A549 (cell line): ENCODE data around the gene KIRREL2. TPM values are rescaled to one million over a fixed set of nuclear protein-coding genes. Genes with fewer than 3 reads are reported as not detected.

Experiments
- ATAC-seq, 2 experiments: fragments of 200-7000 bp in 1 of 2; fragments of >200 bp in 1 of 2; cut with Nextera tagmentation in 1 of 2; cut with Tn5 transposase in 1 of 2; 3 replicates each; pipeline versions ENCODE4 v1.8.0 to v1.9.1; 2018 to 2020; ENCODE audit warnings: mild to moderate bottlenecking in 1 of 2, moderate library complexity in 1 of 2
- CTCF ChIA-PET: fragments of 300-600 bp; sonication (Branson Sonifier 250); formaldehyde crosslinking; extraction: SDS; loops from one replicate; lab custom pipeline; 2021; ENCODE audit warnings: antibody characterized with exemption, inconsistent platforms; lab: Yijun Ruan, JAX
- POLR2A ChIA-PET: fragments of 350-600 bp; formaldehyde crosslinking; extraction: SDS; loops from one replicate; lab custom pipeline; 2021; ENCODE audit warnings: antibody characterized with exemption, inconsistent platforms; lab: Yijun Ruan, JAX
- DNase-seq, 2 experiments: peaks; one replicate each; pipeline versions ENCODE4 v3.0.0 to v3.0.0-alpha.2; 2011 to 2016; ENCODE audit warnings: low read depth in 1 of 2, low spot score in 1 of 2
- FAIRE-seq: peaks from 2 replicates; lab custom pipeline; 2011; peaks lifted over from hg19 to GRCh38; lab: Jason Lieb, UNC
- H3K27ac ChIP-seq, 2 experiments: fragments of >200 bp; sonication (Bioruptor Twin); formaldehyde crosslinking; 3 replicates each; pipeline ENCODE4 v1.5.1; 2016 to 2017
- H3K4me1 ChIP-seq: fragments of >200 bp; sonication (Bioruptor Twin); formaldehyde crosslinking; 3 replicates; pipeline ENCODE4 v1.6.1; 2016
- H3K4me2 ChIP-seq: fragments of >200 bp; sonication (Bioruptor Twin); formaldehyde crosslinking; 3 replicates; pipeline ENCODE4 v1.6.1; 2016
- H3K4me3 ChIP-seq: fragments of >200 bp; sonication (Bioruptor Twin); formaldehyde crosslinking; 3 replicates; pipeline ENCODE4 v1.5.1; 2016
- H3K9me3 ChIP-seq: fragments of >200 bp; sonication (Bioruptor Twin); formaldehyde crosslinking; 3 replicates; pipeline ENCODE4 v1.6.1; 2016
- CEBPB ChIP-seq, 2 experiments: fragments of >200 bp in 1 of 2; sonication (Bioruptor Twin) in 1 of 2; formaldehyde crosslinking in 1 of 2; IDR thresholded peaks; 2 replicates each; pipeline ENCODE4 v1.6.1; 2012 to 2016
- CTCF ChIP-seq: fragments of >200 bp; sonication (Bioruptor Twin); formaldehyde crosslinking; IDR thresholded peaks from 3 replicates; pipeline ENCODE4 v1.5.1; 2016
- ELK1 ChIP-seq: fragments of 150-350 bp; IDR thresholded peaks from 2 replicates; pipeline ENCODE4 v1.6.1; 2014; ENCODE audit warnings: low read depth, mild to moderate bottlenecking, low read length
- EP300 ChIP-seq, 2 experiments: fragments of >200 bp; sonication (Bioruptor Twin); formaldehyde crosslinking; IDR thresholded peaks; 2 replicates in 1 of 2; 3 replicates in 1 of 2; pipeline ENCODE4 v1.6.1; 2016 to 2017
- ESRRA ChIP-seq: fragments of 150-350 bp; IDR thresholded peaks from 2 replicates; pipeline ENCODE4 v1.6.1; 2014; ENCODE audit warnings: mild to moderate bottlenecking, low read length, borderline replicate concordance
- FOSL2 ChIP-seq, 2 experiments: fragments of 450-650 bp in 1 of 2; fragments of >200 bp in 1 of 2; sonication (Bioruptor Twin) in 1 of 2; formaldehyde crosslinking; IDR thresholded peaks; 2 replicates each; pipeline versions ENCODE4 v1.5.0 to v1.6.1; 2016 to 2020; ENCODE audit warnings: mild to moderate bottlenecking in 1 of 2, moderate library complexity in 1 of 2
- HDAC2 ChIP-seq: fragments of 200-600 bp; sonication (generic); IDR thresholded peaks from 2 replicates; pipeline ENCODE4 v1.6.1; 2016
- HES2 ChIP-seq: fragments of >200 bp; sonication (Bioruptor Twin); formaldehyde crosslinking; IDR thresholded peaks from 2 replicates; pipeline ENCODE4 v1.6.1; 2016
- HEYL ChIP-seq: fragments of 250-450 bp; sonication (Bioruptor Pico); IDR thresholded peaks from 2 replicates; pipeline ENCODE4 v1.8.0; 2021; ENCODE audit warnings: mild to moderate bottlenecking, moderate library complexity
- JUN ChIP-seq, 2 experiments: fragments of >200 bp; sonication (Bioruptor Twin); formaldehyde crosslinking; IDR thresholded peaks; 2 replicates in 1 of 2; 3 replicates in 1 of 2; pipeline ENCODE4 v1.6.1; 2016 to 2017
- NPAS2 ChIP-seq: fragments of 250-450 bp; sonication (Bioruptor Pico); IDR thresholded peaks from 2 replicates; pipeline ENCODE4 v1.8.0; 2022; ENCODE audit warnings: mild to moderate bottlenecking, moderate library complexity, borderline replicate concordance
- RAD21 ChIP-seq, 2 experiments: fragments of >200 bp in 1 of 2; sonication (Bioruptor Twin) in 1 of 2; formaldehyde crosslinking in 1 of 2; IDR thresholded peaks in 1 of 2; conservative IDR thresholded peaks in 1 of 2; 2 replicates in 1 of 2; 3 replicates in 1 of 2; pipeline ENCODE4 v1.6.1; 2012 to 2018; ENCODE audit warnings: inconsistent platforms in 1 of 2
- RFX5 ChIP-seq: fragments of 450-650 bp; IDR thresholded peaks from 2 replicates; pipeline ENCODE4 v1.7.1; 2014; ENCODE audit warnings: antibody characterized with exemption, mild to moderate bottlenecking, moderate library complexity
- TFCP2L1 ChIP-seq: fragments of 250-450 bp; sonication (Bioruptor Pico); IDR thresholded peaks from 2 replicates; pipeline ENCODE4 v1.5.0; 2021; ENCODE audit warnings: mild to moderate bottlenecking
- USF2 ChIP-seq: fragments of 450-650 bp; IDR thresholded peaks from 2 replicates; pipeline ENCODE4 v1.6.1; 2014; ENCODE audit warnings: antibody characterized with exemption
- ZFP36 ChIP-seq: fragments of 450-650 bp; IDR thresholded peaks from 2 replicates; pipeline ENCODE4 v1.6.1; 2014; ENCODE audit warnings: borderline replicate concordance; ENCODE audit not compliant: partially characterized antibody
- ZNF302 ChIP-seq: fragments of 250-450 bp; sonication (Bioruptor Pico); IDR thresholded peaks from 2 replicates; pipeline ENCODE4 v1.9.0; 2021; ENCODE audit warnings: inconsistent platforms, mild to moderate bottlenecking, moderate library complexity
- WGBS: methylation state at CpG from one replicate; pipeline ENCODE4 v1.1.6; 2017; ENCODE audit errors: missing lambda C conversion rate; 5-methylcytosine and 5-hydroxymethylcytosine counted together
- polyA minus RNA-seq: library from RNA; depleted of rRNA, polyadenylated mRNA; stranded (reverse); fragments of >200 nt; gene quantifications from 2 replicates; pipeline ENCODE4 v1.2.3, GENCODE V29; 2011; rRNA and poly(A)+ RNA removed
- polyA plus RNA-seq, 4 experiments: library from polyadenylated mRNA; depleted of rRNA in 3 of 4; stranded (reverse); fragments of >200 nt; fragmentation: RNase III in 1 of 4; extraction: RNeasy Plus Mini Kit Qiagen cat#74134 plus additional on column Dnase treatment in 1 of 4; gene quantifications; 2 replicates in 3 of 4; 3 replicates in 1 of 4; pipeline ENCODE4 v1.2.3, GENCODE V29; 2011 to 2017
- TF ChIP-seq, protein P1 (sequence below): IDR thresholded peaks from 2 replicates; pipeline ENCODE4 v1.6.1; 2012
- TF ChIP-seq, protein P2 (sequence below): fragments of 200-600 bp; sonication (generic); IDR thresholded peaks from 2 replicates; pipeline ENCODE4 v1.6.1; 2016; ENCODE audit warnings: antibody characterized with exemption, mild to moderate bottlenecking, moderate library complexity

KIRREL2 gene
- polyA plus RNA-seq (2011; rRNA removed) (0.26 and 0.34 TPM in 2 replicates), polyA plus RNA-seq (2017; fragmentation: RNase III; extraction: RNeasy Plus Mini Kit Qiagen cat#74134 plus additional on column Dnase treatment) (0.21 to 0.75 TPM (median 0.54 TPM) in 3 replicates), polyA minus RNA-seq (0.12 and 0.34 TPM in 2 replicates)
- polyA plus RNA-seq (2012; cell fraction: cytosol; rRNA removed), result 0.20 and 0.30 TPM in 2 replicates
- polyA plus RNA-seq (2012; cell fraction: nucleus; rRNA removed), result 0.76 and 0.80 TPM in 2 replicates

DNA sequence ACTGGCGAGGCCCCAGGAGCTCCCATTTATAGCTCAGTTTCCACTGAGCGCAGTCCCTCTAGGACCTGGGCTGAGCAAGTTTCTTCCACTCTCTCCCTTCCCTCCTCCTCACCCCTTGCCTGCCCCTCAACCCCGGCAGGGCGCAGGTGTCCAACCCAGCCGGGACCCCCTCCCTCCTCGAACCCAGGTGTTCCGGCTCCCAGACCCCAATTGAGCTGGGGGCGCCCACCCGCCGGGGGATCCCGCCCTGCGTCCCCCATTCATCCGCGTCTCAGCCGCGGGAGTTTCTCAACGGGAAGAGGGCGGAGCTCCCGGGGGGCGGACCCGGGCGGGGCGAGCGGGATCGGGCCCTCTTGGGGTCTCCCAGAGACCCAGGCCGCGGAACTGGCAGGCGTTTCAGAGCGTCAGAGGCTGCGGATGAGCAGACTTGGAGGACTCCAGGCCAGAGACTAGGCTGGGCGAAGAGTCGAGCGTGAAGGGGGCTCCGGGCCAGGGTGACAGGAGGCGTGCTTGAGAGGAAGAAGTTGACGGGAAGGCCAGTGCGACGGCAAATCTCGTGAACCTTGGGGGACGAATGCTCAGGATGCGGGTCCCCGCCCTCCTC is at the start of gene KIRREL2:
KIRREL2 (plus strand) TSS at position 366 of the 604 bp plus-strand sequence; CDS start at position 575, 209 bp downstream.
- 13% methylated on average over 36 of the region's 42 CpGs for WGBS
- TF ChIP-seq, protein P1, sequence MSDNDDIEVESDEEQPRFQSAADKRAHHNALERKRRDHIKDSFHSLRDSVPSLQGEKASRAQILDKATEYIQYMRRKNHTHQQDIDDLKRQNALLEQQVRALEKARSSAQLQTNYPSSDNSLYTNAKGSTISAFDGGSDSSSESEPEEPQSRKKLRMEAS, result peak; percentile 41; the same call in 1 of the 2 replicates
- TF ChIP-seq, protein P2, sequence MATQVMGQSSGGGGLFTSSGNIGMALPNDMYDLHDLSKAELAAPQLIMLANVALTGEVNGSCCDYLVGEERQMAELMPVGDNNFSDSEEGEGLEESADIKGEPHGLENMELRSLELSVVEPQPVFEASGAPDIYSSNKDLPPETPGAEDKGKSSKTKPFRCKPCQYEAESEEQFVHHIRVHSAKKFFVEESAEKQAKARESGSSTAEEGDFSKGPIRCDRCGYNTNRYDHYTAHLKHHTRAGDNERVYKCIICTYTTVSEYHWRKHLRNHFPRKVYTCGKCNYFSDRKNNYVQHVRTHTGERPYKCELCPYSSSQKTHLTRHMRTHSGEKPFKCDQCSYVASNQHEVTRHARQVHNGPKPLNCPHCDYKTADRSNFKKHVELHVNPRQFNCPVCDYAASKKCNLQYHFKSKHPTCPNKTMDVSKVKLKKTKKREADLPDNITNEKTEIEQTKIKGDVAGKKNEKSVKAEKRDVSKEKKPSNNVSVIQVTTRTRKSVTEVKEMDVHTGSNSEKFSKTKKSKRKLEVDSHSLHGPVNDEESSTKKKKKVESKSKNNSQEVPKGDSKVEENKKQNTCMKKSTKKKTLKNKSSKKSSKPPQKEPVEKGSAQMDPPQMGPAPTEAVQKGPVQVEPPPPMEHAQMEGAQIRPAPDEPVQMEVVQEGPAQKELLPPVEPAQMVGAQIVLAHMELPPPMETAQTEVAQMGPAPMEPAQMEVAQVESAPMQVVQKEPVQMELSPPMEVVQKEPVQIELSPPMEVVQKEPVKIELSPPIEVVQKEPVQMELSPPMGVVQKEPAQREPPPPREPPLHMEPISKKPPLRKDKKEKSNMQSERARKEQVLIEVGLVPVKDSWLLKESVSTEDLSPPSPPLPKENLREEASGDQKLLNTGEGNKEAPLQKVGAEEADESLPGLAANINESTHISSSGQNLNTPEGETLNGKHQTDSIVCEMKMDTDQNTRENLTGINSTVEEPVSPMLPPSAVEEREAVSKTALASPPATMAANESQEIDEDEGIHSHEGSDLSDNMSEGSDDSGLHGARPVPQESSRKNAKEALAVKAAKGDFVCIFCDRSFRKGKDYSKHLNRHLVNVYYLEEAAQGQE, result 0 out of 2 replicates have a peak, but pooled peaks have one; percentile 34
- no peak for TF ChIP-seq CEBPB (IDR thresholded peaks at IDR 0.05)
- no peak for TF ChIP-seq EP300 (IDR thresholded peaks at IDR 0.05)
- peak within 1 kb of the TSS; percentile 55 for H3K4me3 ChIP-seq
- FAIRE-seq (no peak), DNase-seq (peak in 1 of 2 experiments; percentile 80), ATAC-seq (peak; percentile 57 to 75)
- POLR2A ChIA-PET, result interaction anchor here (0.7 to 2.5 kb wide), 2 partner anchors 12 to 13 kb away, joined by 3 to 13 read pairs; no protein-coding TSS in a partner anchor
- no peaks in the 10 kb centered on the region for H3K9me3 ChIP-seq
- peak within 1 kb of the TSS; percentile 99 for H3K4me2 ChIP-seq
- peaks cover 11% of the 10 kb centered on the region; the same call in 2 of the 3 replicates for H3K4me1 ChIP-seq
- CTCF ChIA-PET, result interaction anchor here (0.9 to 5.1 kb wide), 7 partner anchors 8 to 121 kb away, joined by 3 to 23 read pairs (median 4); no protein-coding TSS in a partner anchor
- peak within 1 kb of the TSS; percentile 45 to 78; a peak in 5 of 6 replicates for H3K27ac ChIP-seq

DNA sequence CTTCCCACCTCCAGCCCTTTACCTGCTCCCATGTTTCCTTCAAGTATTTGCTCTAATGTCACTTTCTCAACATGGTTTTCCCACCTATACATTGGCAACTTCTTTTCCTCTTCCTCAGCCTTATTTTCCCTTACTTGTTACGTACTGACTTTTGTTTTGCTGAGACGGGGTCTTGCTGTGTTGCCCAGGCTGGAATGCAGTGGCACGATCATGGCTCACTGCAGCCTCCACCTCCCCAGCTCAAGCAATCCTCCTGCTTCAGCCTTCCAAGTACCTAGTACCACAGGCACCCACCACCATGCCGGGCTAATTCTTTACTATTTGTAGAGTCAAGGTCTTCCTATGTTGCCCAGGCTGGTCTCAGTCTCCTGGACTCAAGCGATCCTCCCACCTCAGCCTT is 49.1 kb upstream of the KIRREL2 start:
- TF ChIP-seq CEBPB (IDR thresholded peaks at IDR 0.05) (no peak), JUN (IDR thresholded peaks at IDR 0.05) (no peak), FOSL2 (IDR thresholded peaks at IDR 0.05) (no peak), FOSL2 (CRISPR knock-in tag; IDR thresholded peaks at IDR 0.05) (no peak), HEYL (CRISPR knock-in tag) (no peak), HDAC2 (no peak), RAD21 (conservative IDR thresholded peaks at IDR 0.05 in 1 of 2, IDR thresholded peaks at IDR 0.05 in 1 of 2) (no peak), RFX5 (no peak), CTCF (no peak), NPAS2 (CRISPR knock-in tag) (no peak), ZFP36 (no peak), ESRRA (no peak), ELK1 (no peak), TFCP2L1 (no peak), HES2 (no peak), ZNF302 (CRISPR knock-in tag) (no peak), USF2 (no peak)
- 71% methylated on average over 5 of the region's 5 CpGs for WGBS
- Histone ChIP-seq H3K4me1 (peaks cover 10% of the 10 kb centered on the region), H3K4me3 (no peak overlapping the region), H3K4me2 (no peak overlapping the region), H3K9me3 (no peaks in the 10 kb centered on the region), H3K27ac (no peak overlapping the region)
- CTCF ChIA-PET, result interaction anchor here (2.4 kb wide), 1 partner anchor 12 kb away, joined by 16 read pairs; no protein-coding TSS in a partner anchor
- FAIRE-seq (no peak), DNase-seq (no peak), ATAC-seq (no peak)
- POLR2A ChIA-PET, result no interaction called here
